ENCODE measurements around the gene BEGAIN.

The BEGAIN gene, protein sequence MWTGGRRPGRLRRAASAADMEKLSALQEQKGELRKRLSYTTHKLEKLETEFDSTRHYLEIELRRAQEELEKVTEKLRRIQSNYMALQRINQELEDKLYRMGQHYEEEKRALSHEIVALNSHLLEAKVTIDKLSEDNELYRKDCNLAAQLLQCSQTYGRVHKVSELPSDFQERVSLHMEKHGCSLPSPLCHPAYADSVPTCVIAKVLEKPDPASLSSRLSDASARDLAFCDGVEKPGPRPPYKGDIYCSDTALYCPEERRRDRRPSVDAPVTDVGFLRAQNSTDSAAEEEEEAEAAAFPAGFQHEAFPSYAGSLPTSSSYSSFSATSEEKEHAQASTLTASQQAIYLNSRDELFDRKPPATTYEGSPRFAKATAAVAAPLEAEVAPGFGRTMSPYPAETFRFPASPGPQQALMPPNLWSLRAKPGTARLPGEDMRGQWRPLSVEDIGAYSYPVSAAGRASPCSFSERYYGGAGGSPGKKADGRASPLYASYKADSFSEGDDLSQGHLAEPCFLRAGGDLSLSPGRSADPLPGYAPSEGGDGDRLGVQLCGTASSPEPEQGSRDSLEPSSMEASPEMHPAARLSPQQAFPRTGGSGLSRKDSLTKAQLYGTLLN

DNA sequence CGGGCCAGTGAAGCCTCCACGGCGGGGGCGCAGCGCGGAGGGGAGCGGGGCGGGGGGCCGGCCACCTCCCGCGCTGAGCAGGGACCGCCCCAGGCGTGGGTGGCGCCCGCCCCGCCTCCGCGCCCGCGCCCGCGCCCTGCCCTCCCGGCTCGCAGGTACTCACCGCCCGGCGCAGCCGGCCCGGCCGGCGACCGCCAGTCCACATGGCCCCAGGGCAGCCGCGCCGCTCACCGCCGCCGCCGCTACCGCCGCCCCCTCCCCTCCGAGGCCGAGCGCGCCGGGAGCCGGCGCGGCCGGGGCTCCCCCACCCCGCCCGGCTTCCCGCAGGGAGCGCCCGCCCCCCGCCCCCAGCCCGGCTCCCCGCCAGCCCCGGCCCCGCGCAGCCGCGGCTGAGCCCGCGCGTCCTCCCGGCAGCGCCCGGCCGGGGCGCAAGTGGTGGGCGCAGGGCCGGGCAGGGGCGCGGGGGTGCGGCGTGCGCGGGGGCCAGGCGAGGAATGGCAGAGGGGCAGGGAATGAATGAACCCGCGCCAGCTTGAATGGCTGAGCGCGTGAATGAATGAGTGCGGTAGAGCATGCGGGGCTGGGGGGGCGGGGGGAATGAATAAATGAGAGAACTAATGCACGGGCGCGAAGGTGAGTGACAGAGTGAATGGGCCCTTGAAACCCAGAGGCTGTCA is at the start of gene BEGAIN:
Gene BEGAIN, minus strand, starts transcription at position 332 of the 677 bp plus-strand sequence. Its CDS starts 127 bp downstream, at position 205.
- in situ Hi-C loops (cut with HindIII; ENCODE audit: low sequenced_read_pairs), result no loop called here

DNA sequence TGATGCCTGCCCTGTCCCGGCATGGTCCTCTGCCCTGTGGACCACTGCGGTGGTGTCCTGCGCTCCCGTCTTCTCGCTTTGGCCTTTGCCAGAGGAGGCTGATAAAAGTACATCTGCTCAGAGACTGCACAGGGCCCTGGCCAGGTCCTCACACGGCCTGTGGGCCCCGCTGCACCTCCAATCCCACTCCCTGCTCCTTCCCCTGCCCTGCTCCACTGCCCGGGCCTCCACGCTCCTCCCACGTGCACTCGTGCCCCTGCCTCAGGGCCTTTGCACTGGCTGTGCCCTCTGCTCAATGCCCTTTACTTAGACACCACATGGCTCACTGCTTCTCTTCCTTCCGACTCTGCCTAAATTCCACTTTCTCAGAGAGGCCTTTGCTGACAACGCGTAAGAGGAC is 49.3 kb upstream of the BEGAIN start:
- in situ Hi-C loops (cut with HindIII; ENCODE audit: low sequenced_read_pairs), result no loop called here

DNA sequence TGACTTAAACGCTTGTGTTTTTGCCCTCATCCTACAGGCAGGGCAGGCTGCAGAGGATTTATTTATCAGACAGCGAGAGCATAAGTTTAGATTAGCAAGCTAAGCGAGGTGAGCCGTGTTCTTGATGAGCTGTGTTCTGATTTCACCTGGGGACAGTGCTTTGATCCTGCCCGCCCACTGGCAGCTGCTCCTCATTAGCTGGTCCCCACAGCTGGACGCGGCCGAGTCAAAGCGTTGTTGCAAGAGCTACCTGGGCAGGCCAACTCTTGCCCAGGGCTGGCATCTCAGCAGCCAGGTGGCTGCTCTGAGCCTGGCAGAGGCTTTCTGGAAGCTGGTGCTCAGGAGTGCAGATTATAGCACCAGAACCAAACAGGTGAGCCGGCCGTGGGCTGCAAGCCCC is 46.8 kb upstream of the BEGAIN start:
- in situ Hi-C loops (cut with HindIII; ENCODE audit: low sequenced_read_pairs), result no loop called here

DNA sequence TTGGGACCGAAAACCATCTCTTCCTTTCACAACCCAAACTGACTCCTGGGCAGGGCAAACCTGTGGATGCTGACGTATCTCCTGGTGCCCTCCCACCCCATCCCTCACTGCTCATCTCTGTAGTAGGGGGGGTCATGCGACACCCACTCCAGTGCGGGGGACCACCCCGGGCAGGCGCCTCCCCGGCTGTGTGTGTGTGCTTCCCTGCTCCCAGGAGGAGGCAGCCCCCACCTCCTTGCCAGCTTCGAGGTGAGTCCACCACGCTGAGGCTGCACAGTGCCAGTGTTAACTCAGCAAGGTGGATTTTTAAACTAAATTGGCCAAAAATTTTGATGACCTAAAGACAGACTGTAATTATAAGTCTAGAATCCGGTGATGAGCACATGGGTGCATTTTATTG is 46.2 kb upstream of the BEGAIN start:
- in situ Hi-C loops (cut with HindIII; ENCODE audit: low sequenced_read_pairs), result no loop called here

DNA sequence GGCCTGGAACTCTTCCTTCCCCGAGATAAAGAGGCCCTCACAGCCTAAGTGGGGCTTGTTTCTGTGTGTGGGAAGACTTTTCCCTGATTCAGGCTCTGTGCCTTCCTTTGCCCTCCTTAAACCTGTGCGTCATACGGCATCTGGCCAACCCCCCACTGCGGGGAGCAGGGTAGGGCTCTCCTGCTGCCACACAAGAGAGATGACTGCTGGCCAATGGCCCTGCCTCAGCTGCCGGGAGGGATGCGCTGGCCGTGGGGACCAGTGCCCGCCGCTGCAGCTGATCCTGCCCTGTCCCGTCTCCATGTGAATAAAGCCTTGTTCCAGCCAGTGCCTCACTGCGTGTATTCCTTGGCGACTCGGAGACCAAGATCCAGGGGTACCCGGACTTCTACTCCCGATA is 42.5 kb upstream of the BEGAIN start:
- in situ Hi-C loops (cut with HindIII; ENCODE audit: low sequenced_read_pairs), result no loop called here

DNA sequence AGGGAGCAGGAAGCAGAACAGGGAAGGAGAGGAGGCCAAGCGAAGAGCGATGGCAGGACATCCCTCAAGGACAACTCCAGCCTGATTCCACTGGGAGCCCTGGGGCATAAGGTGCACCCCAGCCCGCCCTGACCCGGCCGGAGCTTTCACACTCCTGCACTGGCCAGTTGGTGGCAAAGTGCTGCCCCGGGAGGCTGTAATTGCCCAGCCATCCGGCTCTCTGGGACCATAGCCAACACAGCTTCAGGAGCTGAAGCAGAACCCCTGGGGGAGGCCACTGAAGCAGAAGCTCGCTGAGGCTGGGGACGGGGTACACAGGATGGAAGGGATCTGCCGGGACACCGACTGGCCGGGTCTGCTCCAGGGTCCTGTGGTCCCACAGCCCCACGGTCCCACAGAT is 41.9 kb upstream of the BEGAIN start:
- in situ Hi-C loops (cut with HindIII; ENCODE audit: low sequenced_read_pairs), result no loop called here

DNA sequence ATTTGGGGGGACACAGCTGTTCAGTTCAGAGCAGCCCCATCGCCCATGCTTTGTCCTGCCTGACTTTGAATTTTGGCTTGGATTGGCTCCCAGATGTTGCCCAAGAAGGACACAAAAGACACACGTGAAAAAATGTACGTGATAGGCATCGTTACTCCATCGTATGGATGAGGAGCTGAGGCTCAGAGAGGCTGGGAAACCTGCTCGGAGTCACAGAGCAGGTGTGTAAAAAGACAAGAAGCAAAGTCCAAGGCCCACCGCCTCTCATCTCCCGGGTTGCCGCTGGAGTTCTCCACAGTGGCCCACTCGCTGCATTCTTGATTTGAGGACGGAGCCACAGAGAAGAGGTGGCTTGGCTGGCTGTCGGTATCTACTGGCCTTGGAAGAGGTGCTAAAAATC is 41.0 kb upstream of the BEGAIN start:
- in situ Hi-C loops (cut with HindIII; ENCODE audit: low sequenced_read_pairs), result no loop called here

DNA sequence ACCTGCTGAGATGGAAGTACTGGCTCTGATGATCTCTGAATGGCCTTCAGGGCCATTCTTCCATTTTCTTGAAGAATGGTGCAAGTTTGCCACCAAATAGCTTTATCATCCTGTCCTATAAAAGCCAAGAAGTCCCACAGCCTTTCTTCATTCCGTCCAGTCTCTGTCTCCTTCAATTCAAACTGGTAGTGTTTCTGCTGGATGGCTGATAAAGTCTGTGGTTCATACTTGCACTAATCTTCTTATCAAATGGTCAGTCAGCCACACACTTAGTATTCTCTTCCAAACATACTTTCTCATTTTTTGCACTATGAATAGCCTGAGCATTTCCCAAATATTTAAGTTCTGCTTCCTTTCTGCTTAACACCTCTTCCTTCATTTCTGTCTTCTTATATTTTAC is 39.4 kb upstream of the BEGAIN start:
- in situ Hi-C loops (cut with HindIII; ENCODE audit: low sequenced_read_pairs), result no loop called here

DNA sequence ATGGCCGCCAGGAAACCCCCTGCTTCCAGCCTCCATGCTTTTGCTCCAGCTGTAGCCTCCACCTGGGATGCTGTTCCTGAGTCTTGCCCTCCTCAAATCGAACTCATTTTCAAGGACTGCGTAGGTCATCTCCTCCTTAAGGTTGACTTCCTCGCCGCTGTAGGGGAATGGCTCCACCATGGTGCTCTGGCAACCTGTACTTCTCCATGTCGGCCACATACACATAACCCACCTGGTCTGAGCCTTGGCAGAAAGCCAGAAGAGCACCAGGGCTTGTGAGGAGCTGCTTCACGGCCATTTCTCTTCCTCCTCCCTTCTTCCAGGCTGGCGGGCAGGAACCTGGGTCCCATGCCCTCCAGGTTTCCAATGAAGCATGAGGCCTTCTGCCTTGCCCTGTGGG is 36.7 kb upstream of the BEGAIN start:
- in situ Hi-C loops (cut with HindIII; ENCODE audit: low sequenced_read_pairs), result no loop called here

DNA sequence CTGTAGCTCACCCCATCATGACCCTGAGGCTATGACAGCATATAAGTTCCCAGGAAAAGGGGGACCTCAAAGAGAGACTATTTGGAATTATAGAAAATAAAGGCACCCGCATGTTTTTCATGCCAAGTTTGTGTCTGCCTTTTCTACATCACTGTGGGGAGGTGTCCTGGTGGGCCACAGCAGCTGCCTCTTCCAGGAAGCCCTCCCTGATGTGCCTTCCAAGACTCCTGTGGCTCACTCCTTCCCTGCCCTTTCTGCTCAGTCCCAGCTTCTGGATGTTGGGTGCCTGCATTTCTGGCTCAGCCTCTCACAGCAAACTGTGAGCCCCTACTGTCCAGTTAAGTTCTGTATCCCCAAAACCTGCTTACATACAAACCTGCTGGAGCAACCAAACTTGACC is 36.3 kb upstream of the BEGAIN start:
- in situ Hi-C loops (cut with HindIII; ENCODE audit: low sequenced_read_pairs), result no loop called here

DNA sequence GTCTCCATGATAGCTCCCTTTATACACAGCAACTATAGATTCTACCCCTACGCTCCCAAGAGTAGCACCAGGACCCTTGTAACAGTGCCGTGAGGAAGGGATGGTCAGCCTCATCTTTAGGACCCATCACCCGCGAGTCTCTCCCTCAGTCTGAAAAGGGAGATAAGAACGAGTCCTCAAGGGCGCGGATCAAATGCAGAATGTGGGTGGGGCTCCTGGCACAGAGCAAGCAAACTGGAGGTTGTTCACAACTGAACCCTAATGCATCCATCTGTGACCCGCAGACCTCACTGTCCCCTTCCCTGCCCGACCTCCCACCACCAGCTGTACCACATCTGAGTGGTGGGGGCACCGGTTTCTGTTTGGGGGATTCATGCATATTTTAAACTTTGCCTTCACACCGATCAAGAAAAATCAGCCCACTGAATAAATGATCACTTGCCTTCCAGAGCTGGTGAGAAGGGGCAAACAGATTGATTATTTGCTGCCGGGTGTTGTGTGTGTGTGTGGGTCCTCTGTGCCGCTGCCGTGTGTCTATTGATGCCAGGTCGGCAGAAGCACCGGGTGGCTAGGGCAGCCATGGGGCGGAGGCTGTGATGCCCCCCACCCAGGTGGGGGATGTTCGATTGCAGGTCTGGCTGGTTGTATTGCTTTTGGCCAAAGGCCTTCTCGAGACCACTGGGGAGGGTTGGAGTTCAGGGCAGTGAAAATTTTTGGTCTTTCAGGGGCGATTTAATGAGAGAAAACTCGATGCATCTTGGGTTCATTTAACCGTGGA is 35.7 kb upstream of the BEGAIN start:
- in situ Hi-C loops (cut with HindIII; ENCODE audit: low sequenced_read_pairs), result no loop called here

DNA sequence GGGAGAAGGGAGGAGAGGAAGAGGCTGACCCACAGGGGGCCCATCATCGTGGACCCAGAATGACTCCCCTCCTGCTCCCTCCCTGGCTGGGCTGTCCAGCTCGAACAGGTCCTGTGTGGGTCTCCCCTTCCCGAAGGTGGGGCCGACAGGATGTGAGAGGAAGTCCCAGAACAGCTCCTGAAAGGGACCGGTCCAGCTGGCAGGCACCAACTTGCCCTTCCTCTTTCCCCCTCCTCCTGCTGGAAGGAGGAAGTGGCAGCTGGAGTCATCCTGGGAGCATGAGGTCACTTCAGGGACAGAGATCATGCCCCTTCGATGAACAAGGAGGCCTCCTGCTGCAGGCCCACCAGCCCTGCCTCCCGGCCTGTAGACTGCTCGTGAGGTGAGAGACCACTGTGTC is 35.0 kb upstream of the BEGAIN start:
- in situ Hi-C loops (cut with HindIII; ENCODE audit: low sequenced_read_pairs), result no loop called here

DNA sequence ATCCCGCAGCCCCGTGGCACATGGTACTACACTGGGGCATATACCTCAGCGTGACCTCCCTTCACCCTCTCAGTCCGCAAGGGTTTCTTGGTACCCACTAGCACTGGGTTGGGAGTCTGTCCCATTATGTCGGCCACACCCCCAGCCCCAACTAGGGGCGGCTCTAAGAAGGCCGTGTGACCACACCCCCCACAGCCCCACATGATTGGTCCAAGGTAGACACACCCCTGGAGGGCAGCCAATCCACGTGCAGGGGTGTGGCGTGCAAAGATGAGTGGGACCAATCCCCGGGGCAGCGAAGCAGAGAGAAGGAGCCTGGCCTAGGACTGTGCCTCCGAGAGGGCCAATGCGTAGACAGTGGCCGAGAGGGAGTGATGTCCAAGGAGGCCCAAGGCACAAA is 34.6 kb upstream of the BEGAIN start:
- in situ Hi-C loops (cut with HindIII; ENCODE audit: low sequenced_read_pairs), result no loop called here

DNA sequence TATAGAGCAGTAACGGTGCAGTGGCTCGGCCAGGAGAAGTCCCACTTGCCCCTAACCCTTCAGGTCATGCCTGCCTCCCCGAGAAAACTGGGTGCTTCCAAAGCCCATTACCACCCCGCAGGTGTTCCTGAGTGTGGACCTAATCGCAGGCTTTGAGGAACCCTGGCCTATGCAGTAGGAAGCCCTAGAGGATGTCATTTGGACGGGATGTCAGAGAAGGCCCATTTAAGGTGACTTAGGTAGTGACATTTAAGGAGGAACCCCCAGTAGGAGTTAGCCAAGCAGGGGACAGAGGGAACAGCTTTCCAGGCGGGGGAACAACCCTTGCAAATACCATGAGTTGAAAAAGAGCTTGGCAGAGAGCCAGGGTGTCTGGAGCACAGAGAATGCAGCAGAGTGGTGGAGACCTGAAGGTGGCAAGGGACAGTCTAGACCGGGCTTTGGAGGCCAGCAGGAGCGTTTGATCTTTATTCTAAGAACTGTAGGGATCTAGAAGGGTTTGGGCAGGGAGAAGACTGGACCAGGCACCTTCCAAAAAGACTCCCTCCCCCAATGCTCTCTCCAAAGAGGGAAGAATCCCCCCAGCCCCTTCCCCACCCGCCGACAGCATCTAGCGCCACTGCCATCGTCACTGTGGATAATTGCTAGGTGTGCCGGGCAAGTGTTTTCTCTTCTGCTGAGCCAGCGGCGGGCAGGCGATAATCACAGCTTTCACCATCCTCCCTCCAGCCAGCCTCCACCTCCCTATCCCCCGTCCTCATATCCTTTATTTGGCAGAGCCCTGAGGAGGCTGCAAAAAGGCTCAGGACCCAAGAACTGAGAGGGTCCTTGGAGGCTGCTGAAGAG is 33.3 kb upstream of the BEGAIN start:
- in situ Hi-C loops (cut with HindIII; ENCODE audit: low sequenced_read_pairs), result no loop called here

DNA sequence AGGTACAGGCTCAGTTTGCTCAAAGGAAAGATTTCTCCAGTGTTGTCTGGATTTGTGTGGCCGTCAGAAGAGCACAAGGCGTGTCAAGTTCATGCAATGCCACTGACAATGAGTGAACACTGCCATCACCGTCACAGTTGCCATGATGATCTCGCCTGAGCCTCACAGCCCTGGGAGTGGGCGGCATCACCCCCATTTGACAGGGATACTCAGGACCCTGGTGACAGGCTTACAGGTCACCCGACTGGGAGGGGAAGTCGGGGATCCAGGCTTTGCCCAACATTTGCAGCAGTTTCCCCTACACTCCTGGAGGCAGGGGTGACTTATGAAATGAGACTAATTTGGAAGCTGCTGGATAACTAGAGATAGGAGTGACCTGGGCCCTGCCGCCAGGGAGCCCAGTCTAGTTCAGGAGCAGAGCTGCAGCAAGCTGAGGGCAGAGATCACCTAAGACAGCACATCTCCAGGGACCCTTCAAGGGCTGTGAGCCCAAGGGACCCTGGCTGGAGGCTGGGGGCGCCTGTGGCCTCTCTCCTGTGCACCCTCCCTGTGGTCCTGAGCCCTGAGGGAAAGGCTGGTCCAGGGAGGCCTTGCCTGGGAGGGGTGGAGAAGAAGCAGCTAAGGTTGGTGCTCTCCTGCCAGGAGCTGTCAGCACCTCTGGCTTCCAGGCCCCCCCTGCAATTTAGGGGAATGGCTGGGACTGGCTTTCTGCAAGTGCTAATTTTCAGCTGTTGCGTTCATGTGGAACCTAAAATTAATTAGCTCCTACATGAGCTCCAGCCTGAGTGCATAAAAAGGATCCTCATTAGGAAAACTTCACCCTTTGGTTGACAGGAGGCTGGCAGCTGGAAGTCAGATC is 32.4 kb upstream of the BEGAIN start:
- in situ Hi-C loops (cut with HindIII; ENCODE audit: low sequenced_read_pairs), result no loop called here

DNA sequence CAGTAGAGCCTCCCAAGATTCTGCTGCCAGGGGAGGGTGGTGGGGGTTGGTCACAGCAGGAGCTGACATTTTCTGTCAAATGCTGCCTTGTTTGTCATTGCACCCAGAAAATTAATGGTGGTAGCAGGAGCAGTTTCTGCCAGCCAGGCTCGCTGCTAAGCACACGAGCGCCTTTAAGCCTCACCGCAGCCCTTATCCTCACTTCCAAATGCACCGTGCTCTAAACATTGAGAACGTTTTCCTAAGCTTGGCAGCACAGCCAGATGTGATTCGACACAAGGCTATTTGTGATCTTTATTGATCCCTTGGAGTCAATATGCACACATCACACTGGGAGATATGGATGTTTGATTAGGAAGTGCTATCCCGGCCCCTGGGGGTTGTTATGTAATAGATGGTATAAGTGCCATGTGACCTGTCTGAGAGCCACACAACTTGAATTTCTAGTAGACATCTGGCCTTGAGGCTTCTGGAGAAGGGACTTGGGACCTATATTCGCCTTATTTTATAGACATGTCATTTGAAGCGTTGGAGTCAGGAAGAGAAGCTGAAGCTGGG is 31.6 kb upstream of the BEGAIN start:
- in situ Hi-C loops (cut with HindIII; ENCODE audit: low sequenced_read_pairs), result no loop called here

DNA sequence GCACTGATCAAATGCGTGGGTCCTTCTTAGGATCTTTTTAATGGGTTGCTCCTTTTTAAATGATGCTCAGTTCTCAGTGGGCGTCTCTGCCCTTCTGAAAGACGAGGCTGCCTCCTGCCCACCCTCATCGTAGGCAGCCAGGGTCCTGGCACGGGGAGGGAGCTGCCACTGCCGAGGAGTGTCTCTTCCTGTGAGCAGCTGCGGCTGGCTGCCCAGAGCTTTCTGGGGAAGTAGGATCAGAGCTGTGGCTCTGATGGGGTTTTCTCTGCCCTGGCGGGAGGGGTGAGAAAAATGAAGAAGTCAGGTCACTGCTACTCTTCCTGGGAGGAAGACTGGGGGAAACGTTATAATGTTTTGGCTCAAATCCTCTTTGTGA is 31.1 kb upstream of the BEGAIN start:
- in situ Hi-C loops (cut with HindIII; ENCODE audit: low sequenced_read_pairs), result no loop called here

DNA sequence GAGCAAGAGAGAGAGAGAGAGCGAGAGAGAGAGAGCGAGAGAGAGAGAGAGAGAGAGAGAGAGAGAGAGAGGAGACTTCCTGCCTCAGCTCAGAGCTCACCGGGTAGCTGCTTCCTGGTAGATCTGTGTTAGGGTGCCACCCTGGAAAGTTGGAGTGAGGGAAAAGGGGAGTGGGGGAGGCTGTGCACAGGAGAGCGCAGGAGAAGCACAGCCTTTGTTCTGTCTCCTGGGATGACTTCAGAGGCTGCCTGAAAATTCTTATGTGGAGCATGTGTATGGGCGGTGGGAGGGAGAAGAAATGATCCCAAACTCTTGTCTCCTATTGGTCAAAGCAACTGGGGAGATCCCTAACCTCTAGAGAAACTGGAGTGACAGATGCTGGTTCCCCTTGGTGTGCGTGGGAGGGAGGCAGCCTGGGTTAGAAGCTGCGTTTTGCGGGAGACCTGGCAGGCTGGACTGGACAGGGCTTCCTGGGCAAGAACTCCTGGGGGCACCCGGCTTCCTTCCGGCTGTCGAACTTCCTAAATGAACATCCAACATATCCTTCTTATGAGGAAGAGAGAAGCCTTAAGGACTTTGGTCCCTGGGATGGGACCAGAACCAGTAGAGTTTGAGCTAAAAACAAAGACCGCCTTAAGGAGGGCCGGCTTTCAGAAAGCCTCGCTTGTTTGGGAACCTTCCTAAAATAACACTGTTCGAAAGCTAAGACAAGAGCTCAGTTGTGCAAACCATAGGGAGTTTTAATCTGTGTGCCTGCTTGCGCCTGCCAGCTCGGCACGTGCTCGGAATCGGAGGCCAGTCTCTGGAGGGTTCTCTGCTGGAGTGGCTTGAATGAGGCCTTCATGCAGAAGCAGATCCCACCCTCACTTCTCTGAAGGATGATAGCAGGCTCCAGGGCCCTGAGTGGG is 30.4 kb upstream of the BEGAIN start:
- in situ Hi-C loops (cut with HindIII; ENCODE audit: low sequenced_read_pairs), result no loop called here
